Loucy (cell line): ENCODE data around the gene ALG12.

Experiments
- CTCF ChIP-seq: fragments of 200-600 bp; sonication (generic); conservative IDR thresholded peaks from 2 replicates; pipeline ENCODE4 v1.5.1; 2014; ENCODE audit warnings: mild to moderate bottlenecking, antibody characterized with exemption, low read length
- EZH2phosphoT487 ChIP-seq: fragments of 200-600 bp; IDR thresholded peaks from 2 replicates; pipeline ENCODE4 v1.6.1; 2018; ENCODE audit warnings: antibody characterized with exemption, mild to moderate bottlenecking, moderate library complexity, borderline replicate concordance

- TF ChIP-seq CTCF (no peak), EZH2phosphoT487 (no peak)
Observed at GRCh38 chr22:49928185-49928495, 9.9 kb upstream of the ALG12 start.
